PFSK-1 (cell line): ENCODE results near the gene SALL1.

Source experiments
- FOXP2 ChIP-seq: optimal IDR thresholded peaks from 2 replicates; pipeline ENCODE3; 2011; ENCODE audit warnings: borderline replicate concordance, control low read depth, inconsistent platforms; ENCODE audit not compliant: insufficient read depth; ENCODE audit errors: extremely low read length, extremely low read depth
- POLR2AphosphoS5 ChIP-seq: IDR thresholded peaks from 2 replicates; pipeline ENCODE4 v1.6.1; 2012; ENCODE audit warnings: low read depth, mild to moderate bottlenecking, control low read depth, low read length, moderate library complexity
- REST ChIP-seq, 2 experiments: IDR thresholded peaks; 2 replicates each; pipeline versions ENCODE4 v1.6.1 to v1.8.0; 2011 to 2012; ENCODE audit warnings: low read depth in 2 of 2, low read length in 2 of 2, control low read depth in 1 of 2, inconsistent platforms in 1 of 2, mild to moderate bottlenecking in 1 of 2, moderate library complexity in 1 of 2; ENCODE audit not compliant: insufficient read depth in 1 of 2
- SIN3A ChIP-seq: IDR thresholded peaks from 2 replicates; pipeline ENCODE4 v1.6.1; 2012; ENCODE audit warnings: mild to moderate bottlenecking, low read length, moderate library complexity, borderline replicate concordance; ENCODE audit not compliant: insufficient read depth
- TAF1 ChIP-seq: IDR thresholded peaks from 2 replicates; pipeline ENCODE4 v1.6.1; 2012; ENCODE audit warnings: low read length, control low read depth, borderline replicate concordance; ENCODE audit not compliant: insufficient read depth

DNA sequence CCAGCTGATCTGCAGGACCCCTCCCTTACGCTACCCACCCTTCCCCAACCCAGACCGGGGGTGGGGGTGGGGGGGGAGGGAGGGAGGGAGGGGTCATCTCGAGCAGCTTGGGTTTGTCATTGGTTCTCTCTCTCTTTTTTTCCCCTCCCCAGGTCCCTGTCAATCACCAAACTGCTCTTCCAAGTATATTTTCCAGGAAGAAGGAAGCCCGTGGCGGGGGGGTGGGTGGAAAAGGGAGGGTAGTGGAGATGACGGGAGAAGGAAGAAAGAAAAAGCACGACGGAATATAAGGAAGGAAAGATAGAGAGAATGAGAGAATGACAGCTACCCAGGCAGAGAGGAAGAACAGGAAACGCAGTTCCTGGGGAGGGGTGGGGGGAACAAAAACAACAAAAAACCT, 17.9 kb downstream of the SALL1 start:
- no peak for TF ChIP-seq REST (IDR thresholded peaks at IDR 0.05; ENCODE audit: insufficient read depth in 1 of 2, low read depth in 2 of 2, low read length in 2 of 2)
- no peak for TF ChIP-seq POLR2AphosphoS5
- TF ChIP-seq TAF1: no peak
- TF ChIP-seq SIN3A: no peak
- TF ChIP-seq FOXP2: no peak
